Stimulated activated CD4-positive, alpha-beta T cell treated with anti-CD3 and anti-CD28 coated beads, Interleukin-15, amount 100 ng/mL, for 48 hours (primary cell): Measurements from ENCODE around the gene USP13.

Experiments used
- DNase-seq, 2 donors: peaks; one replicate each; pipeline ENCODE4 v3.0.0-alpha.2; 2020; ENCODE audit warnings: low read depth in 2 of 2

Gene USP13

GRCh38 chr3:179695672-179696313 lies 43.0 kb downstream of the USP13 start:
- DNase-seq: no peak

GRCh38 chr3:179697736-179698332 lies 45.0 kb downstream of the USP13 start:
- no peak for DNase-seq

- DNase-seq: no peak
These were observed 47.9 kb downstream of the USP13 start for GRCh38 chr3:179700716-179701115.

DNA sequence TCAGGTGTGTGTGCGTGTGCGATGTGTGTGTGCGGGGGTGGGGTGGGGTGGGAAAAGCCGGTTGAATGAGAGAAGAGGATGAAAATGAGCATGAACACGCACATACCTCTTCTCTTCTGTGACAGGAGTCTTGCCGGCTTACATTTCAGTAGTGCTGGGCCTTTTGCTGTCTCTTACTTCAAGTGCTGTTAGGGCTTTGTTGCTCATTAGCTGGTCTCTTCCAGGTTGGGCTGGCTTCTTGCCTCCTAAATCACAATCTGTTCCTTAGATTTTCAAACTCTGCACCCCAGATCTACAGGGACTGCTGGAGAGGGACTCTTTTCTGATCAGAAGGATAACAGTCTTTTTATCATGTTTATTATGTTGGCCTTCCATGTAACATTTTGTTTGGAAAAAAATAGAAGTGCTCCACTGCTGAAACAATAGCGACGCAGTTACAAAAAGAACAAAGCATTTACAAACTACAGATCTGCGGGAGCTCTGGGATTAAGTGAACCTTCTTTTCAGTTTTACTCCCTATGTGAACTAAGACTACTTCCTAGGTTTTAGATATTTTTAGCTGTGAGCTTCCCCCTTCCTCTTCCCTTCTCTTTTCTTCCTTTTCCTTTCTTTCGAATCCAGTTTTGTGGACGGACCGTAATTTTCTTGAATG lies 48.5 kb downstream of the USP13 start:
- DNase-seq: no peak

- no peak for DNase-seq
These were observed 49.6 kb downstream of the USP13 start for GRCh38 chr3:179702271-179702947.

DNA sequence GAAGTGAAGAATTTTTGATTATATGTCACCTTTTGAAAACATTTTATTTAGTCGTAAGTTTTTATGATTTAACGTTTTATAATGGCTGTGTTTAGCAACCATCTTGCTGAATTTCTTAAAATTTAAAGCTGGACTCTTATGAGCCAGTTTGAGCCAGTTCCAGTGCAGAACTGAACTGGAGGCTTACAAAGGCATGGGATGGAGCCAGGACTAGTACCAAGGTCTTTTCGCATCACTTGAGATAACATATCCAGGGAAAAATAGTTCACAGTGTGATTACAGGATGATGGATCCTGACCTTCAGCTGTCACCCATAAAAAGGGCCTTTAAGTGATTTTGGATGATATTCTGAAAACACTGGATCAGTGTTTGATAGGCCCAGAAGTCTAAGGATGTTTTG lies 51.0 kb downstream of the USP13 start:
- DNase-seq: no peak

- no peak for DNase-seq
These were observed 53.4 kb downstream of the USP13 start for GRCh38 chr3:179706233-179706632.

DNA sequence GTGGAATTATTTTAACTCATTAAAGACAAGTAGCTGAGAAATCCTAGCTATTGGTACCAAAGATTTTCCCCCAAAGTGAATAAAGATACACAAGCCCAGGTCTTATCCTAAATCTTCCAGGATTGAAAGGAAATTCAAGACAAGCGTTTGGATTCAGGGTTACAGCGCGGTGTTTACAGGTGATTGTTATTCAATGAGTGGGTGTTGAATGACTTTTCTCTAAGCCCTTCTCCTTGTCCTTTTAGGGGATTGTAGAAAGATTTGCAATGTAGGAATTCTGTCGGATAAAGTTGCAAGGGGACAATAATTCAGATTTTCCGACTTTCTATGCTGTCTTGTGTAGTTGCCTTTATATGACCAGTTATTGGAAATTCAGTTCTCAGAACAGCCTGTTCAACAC lies 57.2 kb downstream of the USP13 start:
- no peak for DNase-seq

GRCh38 chr3:179713643-179714090 lies 60.8 kb downstream of the USP13 start:
- DNase-seq: no peak

DNA sequence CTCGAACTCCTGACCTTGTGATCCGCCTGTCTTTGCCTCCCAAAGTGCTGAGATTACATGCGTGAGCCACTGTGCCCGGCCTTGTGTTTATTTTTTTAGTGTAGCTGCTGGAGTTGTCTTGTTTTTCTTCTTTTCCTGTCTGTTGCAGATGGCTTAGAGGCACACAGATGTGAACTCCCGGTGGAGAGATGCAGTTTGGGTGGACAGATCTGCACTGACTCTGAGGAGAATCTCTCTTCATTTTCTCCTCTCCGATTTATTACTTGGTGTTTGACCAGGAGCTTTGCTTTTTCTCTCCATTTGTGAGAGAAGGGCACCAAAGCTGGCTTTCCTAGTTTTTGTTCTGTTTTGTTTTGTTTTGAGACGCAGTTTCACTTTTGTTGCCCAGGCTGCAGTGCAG lies 62.7 kb downstream of the USP13 start:
- DNase-seq: no peak

- DNase-seq: no peak
These were observed 63.4 kb downstream of the USP13 start for GRCh38 chr3:179716226-179716625.

GRCh38 chr3:179716811-179717210 lies 64.0 kb downstream of the USP13 start:
- DNase-seq: no peak

DNA sequence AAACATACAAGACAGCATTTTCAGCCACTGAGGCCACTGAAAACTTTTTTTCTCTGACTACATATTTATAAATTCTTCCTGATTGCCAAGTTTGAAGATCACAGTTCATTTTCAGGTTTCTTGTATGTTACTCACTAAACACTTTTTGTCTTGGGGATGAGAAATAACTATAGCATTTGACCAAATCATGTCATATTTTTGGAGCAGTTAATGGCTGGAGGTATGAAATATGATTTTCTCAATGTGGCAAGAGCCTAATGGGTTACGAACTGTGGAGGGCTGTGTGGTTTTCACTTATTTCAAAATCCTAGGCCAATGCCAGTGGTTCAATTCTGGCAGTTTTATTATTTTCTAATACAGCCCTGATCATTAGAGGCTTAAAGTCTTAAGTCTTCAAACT lies 64.4 kb downstream of the USP13 start:
- no peak for DNase-seq

DNA sequence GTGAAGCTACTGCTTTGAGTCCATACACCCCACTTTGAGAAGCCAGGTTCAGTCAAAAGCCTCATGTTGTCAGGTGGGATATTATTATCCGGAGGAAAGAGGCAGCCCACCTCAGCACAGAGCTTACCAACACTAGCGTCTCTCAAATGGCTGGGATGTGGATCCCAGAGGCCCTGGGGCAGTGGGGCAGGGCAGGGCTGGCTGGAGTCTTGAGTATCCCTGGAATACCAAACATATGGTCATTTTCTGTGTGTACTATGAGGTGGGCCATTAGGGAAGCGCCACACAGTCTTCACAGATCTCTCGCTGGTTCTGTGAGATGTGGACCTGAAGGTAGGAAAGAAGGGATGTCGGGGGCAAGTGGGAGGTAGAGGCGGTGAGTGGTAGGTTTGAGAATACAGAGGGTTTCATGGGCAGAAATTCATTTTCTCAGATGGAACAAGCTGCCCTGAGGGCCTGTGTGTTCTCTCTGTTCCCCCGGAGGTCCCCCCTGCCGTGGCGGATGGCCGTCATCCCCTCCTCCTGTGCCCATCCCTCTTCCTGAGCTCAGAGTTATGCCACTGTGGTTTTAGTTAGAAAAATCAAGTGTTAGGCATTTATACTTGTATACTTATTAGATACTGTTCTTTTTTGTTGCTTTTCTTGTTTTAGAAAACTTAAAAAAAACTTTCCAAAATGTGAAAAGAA lies 66.4 kb downstream of the USP13 start:
- no peak for DNase-seq

GRCh38 chr3:179720196-179720595 lies 67.4 kb downstream of the USP13 start:
- DNase-seq: no peak

DNA sequence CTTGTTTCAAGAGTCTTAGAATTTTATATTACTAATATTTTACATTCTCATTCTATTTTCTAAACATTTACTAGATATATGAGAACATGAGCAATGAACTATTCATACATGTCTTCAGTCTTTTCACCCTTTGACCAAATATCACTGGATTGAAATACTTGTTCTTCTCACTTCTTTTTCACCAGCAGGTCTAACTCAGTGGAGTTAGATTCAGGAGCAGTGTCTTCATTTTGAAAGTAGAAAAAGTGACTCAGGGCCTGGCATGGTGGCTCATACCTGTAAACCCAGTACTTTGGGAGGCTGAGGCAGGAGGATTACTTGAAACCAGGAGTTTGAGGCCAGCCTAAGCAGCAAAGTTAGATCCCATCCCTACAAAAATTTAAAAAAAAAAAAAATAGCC lies 70.8 kb downstream of the USP13 start:
- DNase-seq: no peak

DNA sequence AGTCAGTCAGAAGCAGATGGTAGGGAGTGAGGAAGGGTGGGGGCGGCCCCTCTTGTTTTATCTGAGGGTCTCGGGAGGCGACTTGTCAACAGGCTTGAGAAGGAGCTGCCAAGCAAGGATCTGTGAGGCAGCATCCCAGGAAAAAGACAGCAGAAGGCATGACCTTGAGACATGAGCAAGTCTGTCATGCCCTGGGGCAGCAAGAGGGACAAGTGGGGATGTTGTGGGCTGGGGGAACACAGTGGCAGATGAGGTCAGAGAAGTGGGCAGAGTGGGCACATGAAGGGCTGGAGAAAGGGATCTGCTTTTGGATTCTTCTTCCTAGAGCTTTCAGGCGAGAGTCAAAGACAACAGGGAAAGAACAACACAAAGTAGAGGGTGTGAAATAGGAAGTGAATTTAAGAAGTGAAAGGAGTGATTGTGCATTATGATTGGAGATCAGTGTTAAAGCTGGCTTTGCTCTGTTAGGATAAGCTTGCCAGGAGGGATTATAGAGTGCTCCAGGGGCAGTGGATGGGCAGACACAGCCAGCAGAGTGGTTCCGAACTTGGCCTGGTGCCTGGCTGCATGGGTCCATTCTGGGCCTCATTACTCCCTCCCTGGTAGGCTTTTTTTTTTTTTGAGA lies 73.3 kb downstream of the USP13 start:
- DNase-seq: no peak

GRCh38 chr3:179729086-179729485 lies 76.2 kb downstream of the USP13 start:
- no peak for DNase-seq

DNA sequence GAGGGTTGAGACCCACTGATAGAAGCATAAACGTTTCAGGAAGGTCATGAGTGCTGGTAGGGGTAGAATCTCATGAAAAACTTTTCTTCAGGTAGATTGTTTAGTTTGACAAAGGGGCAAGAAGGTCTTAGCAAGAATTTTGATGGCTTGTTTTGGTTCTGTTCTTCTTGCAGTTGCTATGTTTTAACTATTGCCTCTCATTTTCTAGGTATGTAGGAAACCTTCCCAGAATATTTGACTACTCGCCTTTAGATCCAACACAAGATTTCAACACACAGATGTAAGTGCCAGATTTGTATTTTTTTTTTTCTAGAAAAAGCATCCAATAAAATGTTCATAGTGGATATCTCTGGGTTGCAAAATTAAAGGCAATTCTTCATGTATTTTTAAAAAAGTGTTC lies 77.1 kb downstream of the USP13 start:
- DNase-seq: no peak

DNA sequence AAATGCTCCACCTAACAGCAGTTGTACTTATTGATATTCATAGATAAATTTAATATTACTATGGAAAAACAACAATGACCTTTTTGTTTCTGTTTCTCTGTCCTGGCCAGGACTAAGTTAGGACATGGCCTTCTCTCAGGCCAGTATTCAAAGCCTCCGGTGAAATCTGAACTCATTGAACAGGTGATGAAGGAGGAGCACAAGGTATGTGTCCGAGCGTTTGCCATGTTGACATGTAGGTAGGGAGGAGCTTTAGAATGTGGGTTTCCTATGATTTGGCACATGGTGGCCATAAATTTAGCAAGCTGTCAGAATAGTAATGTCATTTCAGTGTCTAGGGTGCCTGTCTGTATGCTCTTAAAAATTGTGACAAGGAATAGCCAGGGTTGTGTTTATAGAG lies 77.7 kb downstream of the USP13 start:
- no peak for DNase-seq

GRCh38 chr3:179731544-179731943 lies 78.7 kb downstream of the USP13 start:
- DNase-seq: no peak
